Measurements from ENCODE around the gene ING2.

DNA sequence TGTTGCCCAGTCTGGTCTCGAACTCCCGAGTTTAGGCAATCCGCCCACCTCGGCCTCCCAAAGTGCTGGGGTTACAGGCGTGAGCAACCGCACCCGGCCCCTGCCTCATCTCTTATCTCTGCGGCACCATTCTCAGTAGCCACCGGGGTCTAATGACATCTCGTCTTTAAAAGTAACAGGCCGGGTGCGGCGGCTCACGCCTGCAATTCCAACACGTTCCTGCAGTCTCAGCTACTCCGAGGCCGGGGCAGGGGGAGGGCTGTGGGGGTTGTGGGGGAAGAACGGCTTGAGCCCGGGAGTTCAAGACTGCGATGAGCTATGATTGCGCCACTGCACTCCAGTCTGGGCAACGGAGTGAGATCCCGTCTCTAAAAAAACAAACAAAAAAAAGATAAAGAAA, 28.8 kb downstream of the ING2 start:
- TF ChIP-seq TEAD4 (IDR thresholded peaks at IDR 0.05; ENCODE audit: low read depth, low read length), result no peak
- TF ChIP-seq TAF1 (IDR thresholded peaks at IDR 0.05; ENCODE audit: low read depth, low read length), result no peak
- TF ChIP-seq, protein P1, sequence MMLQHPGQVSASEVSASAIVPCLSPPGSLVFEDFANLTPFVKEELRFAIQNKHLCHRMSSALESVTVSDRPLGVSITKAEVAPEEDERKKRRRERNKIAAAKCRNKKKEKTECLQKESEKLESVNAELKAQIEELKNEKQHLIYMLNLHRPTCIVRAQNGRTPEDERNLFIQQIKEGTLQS (IDR thresholded peaks at IDR 0.05; ENCODE audit: insufficient read depth, low read depth, low read length), result no peak
- TF ChIP-seq SIN3A (conservative IDR thresholded peaks at IDR 0.05 in 1 of 2, IDR thresholded peaks at IDR 0.05 in 1 of 2; ENCODE audit: low read depth in 1 of 2, low read length in 2 of 2), result no peak
- no peak for TF ChIP-seq CTBP2 (IDR thresholded peaks at IDR 0.05; ENCODE audit: borderline replicate concordance, insufficient read depth, insufficient read length, low read length)
- TF ChIP-seq CTCF (IDR thresholded peaks at IDR 0.05; ENCODE audit: control extremely low read depth in 1 of 3, insufficient read depth in 1 of 3, low read depth in 1 of 3, low read length in 3 of 3), result peak in 2 of 3 experiments; percentile 10 to 25; a peak in 2 of 4 replicates
- TF ChIP-seq ATF2 (IDR thresholded peaks at IDR 0.05; ENCODE audit: low read length), result no peak
- no peak for TF ChIP-seq POLR2A (IDR thresholded peaks at IDR 0.05; ENCODE audit: control extremely low read depth in 1 of 2, low read depth in 2 of 2, low read length in 2 of 2)
- TF ChIP-seq JUND (IDR thresholded peaks at IDR 0.05; ENCODE audit: low read length), result no peak
- no peak for TF ChIP-seq CREB1 (IDR thresholded peaks at IDR 0.05)
- peak in 1 of 2 experiments; percentile 18; a peak in 1 of 4 replicates for TF ChIP-seq RAD21 (IDR thresholded peaks at IDR 0.05 in 1 of 2, conservative IDR thresholded peaks at IDR 0.05 in 1 of 2; ENCODE audit: low read depth in 2 of 2, low read length in 2 of 2)
- TF ChIP-seq HDAC6 (IDR thresholded peaks at IDR 0.05; ENCODE audit: low read depth, low read length), result no peak

All from H1 (cell line).